Keratinocyte (primary cell): ENCODE data around the gene DIPK1B. TPM values are rescaled to one million over a fixed set of nuclear protein-coding genes. Genes with fewer than 3 reads are reported as not detected.

Source experiments
- DNase-seq: peaks from one replicate; pipeline ENCODE4 v3.0.0-alpha.2; 2011; ENCODE audit warnings: low read depth, missing footprints, low spot score
- FAIRE-seq: peaks from 2 replicates; lab custom pipeline; 2011; peaks lifted over from hg19 to GRCh38; lab: Jason Lieb, UNC
- H2AFZ ChIP-seq: 2 replicates; pipeline ENCODE4 v1.6.0; 2012; ENCODE audit warnings: low read length, control low read depth, inconsistent platforms; ENCODE audit not compliant: control insufficient read depth
- H3K27ac ChIP-seq: 2 replicates; pipeline ENCODE4 v1.5.1; 2011; ENCODE audit warnings: low read length; ENCODE audit not compliant: control insufficient read depth, insufficient read depth
- H3K27me3 ChIP-seq: 3 replicates; pipeline ENCODE4 v1.6.0; 2011; ENCODE audit warnings: low read length; ENCODE audit not compliant: control insufficient read depth, insufficient read depth; ENCODE audit errors: extremely low read depth
- H3K36me3 ChIP-seq, 2 experiments: 2 replicates in 1 of 2; 3 replicates in 1 of 2; pipeline ENCODE4 v1.5.1; 2011; ENCODE audit warnings: low read length in 2 of 2, mild to moderate bottlenecking in 1 of 2; ENCODE audit not compliant: control insufficient read depth in 2 of 2, insufficient read depth in 2 of 2; ENCODE audit errors: extremely low read depth in 1 of 2
- H3K4me1 ChIP-seq: 3 replicates; pipeline ENCODE4 v1.5.1; 2011; ENCODE audit warnings: low read length; ENCODE audit not compliant: control insufficient read depth, insufficient read depth; ENCODE audit errors: extremely low read depth
- H3K4me2 ChIP-seq: 3 replicates; pipeline ENCODE4 v1.6.0; 2011; ENCODE audit warnings: low read depth, low read length; ENCODE audit not compliant: control insufficient read depth, insufficient read depth; ENCODE audit errors: extremely low read depth
- H3K4me3 ChIP-seq, 3 experiments: fragments of 200-600 bp in 1 of 3; sonication (generic) in 1 of 3; 2 replicates in 2 of 3; 3 replicates in 1 of 3; pipeline ENCODE4 v1.5.1; 2011 to 2016; ENCODE audit warnings: low read length in 3 of 3, mild to moderate bottlenecking in 3 of 3, control low read depth in 2 of 3, inconsistent platforms in 1 of 3, low read depth in 1 of 3, mixed read lengths in 1 of 3, mixed run types in 1 of 3, moderate library complexity in 1 of 3; ENCODE audit not compliant: control insufficient read depth in 2 of 3, insufficient read depth in 2 of 3; ENCODE audit errors: extremely low read depth in 1 of 3
- H3K79me2 ChIP-seq: 2 replicates; pipeline ENCODE4 v1.6.0; 2012; ENCODE audit warnings: low read length; ENCODE audit not compliant: control insufficient read depth, insufficient read depth
- H3K9ac ChIP-seq: 3 replicates; pipeline ENCODE4 v1.6.0; 2011; ENCODE audit warnings: low read length; ENCODE audit not compliant: control insufficient read depth, insufficient read depth; ENCODE audit errors: extremely low read depth
- H3K9me1 ChIP-seq: 3 replicates; pipeline ENCODE4 v1.6.0; 2011; ENCODE audit warnings: low read length; ENCODE audit not compliant: control insufficient read depth, insufficient read depth; ENCODE audit errors: extremely low read depth
- H3K9me3 ChIP-seq: 2 replicates; pipeline ENCODE4 v1.5.1; 2012; ENCODE audit warnings: low read depth, low read length; ENCODE audit not compliant: control insufficient read depth
- H4K20me1 ChIP-seq: 3 replicates; pipeline ENCODE4 v1.6.0; 2011; ENCODE audit warnings: low read length; ENCODE audit not compliant: control insufficient read depth, insufficient read depth; ENCODE audit errors: extremely low read depth
- CTCF ChIP-seq, 3 experiments: IDR thresholded peaks in 1 of 3; conservative IDR thresholded peaks in 1 of 3; optimal IDR thresholded peaks in 1 of 3; 2 replicates in 2 of 3; 3 replicates in 1 of 3; pipeline versions ENCODE3 to v1.5.1; 2011; ENCODE audit warnings: low read length in 3 of 3, mild to moderate bottlenecking in 3 of 3, moderate library complexity in 2 of 3, control low read depth in 1 of 3, inconsistent platforms in 1 of 3; ENCODE audit not compliant: insufficient read depth in 2 of 3; ENCODE audit errors: extremely low read depth in 1 of 3
- EZH2 ChIP-seq: IDR thresholded peaks from one replicate; pipeline ENCODE4 v1.6.1; 2012; ENCODE audit warnings: inconsistent platforms, mild to moderate bottlenecking, low read length, moderate library complexity
- dilution Hi-C: fragments of 300-500 bp; cut with MboI; formaldehyde crosslinking; loops from one replicate; pipeline ENCODE4 v1.7.0; 2020; ENCODE audit warnings: low sequenced_read_pairs; ENCODE audit not compliant: extremely low pct_ligation_motif_present
- polyA plus RNA-seq, 5 experiments: library from polyadenylated mRNA; depleted of rRNA in 3 of 5; stranded (reverse) in 3 of 5; stranded (forward) in 1 of 5; unstranded in 1 of 5; fragments of >200 nt; gene quantifications; 1 replicate in 1 of 5; 2 replicates in 3 of 5; 3 replicates in 1 of 5; pipeline versions ENCODE4 v1.2.1 to v1.2.3, GENCODE V29; 2011 to 2012; ENCODE audit warnings: missing spikeins in 2 of 5, low read depth in 1 of 5, low replicate concordance in 1 of 5

Gene DIPK1B
- polyA plus RNA-seq, 1 donor (not counting 4 experiments of a cell fraction or from before 2014, with no cell fraction given), result not detected

- H3K27ac ChIP-seq, result no peak overlapping the region
- H2AFZ ChIP-seq, result no peak overlapping the region
- TF ChIP-seq CTCF (optimal IDR thresholded peaks at IDR 0.05 in 1 of 3, IDR thresholded peaks at IDR 0.05 in 1 of 3, conservative IDR thresholded peaks at IDR 0.05 in 1 of 3; ENCODE audit: extremely low read depth in 1 of 3, insufficient read depth in 2 of 3, low read length in 3 of 3), result no peak
- TF ChIP-seq EZH2, result no peak
- FAIRE-seq (no peak), DNase-seq (no peak)
- no peaks in the 10 kb centered on the region for H3K9me1 ChIP-seq
- H3K4me2 ChIP-seq, result no peak overlapping the region
- H3K36me3 ChIP-seq, result no peaks in the 10 kb centered on the region
- H3K27me3 ChIP-seq, result peaks cover 43% of the 10 kb centered on the region
- H3K9me3 ChIP-seq, result no peaks in the 10 kb centered on the region
- no peaks in the 10 kb centered on the region for H4K20me1 ChIP-seq
- peak overlapping the region in 2 of 3 experiments; percentile 31 to 34 for H3K4me3 ChIP-seq
- no peaks in the 10 kb centered on the region for H3K79me2 ChIP-seq
- no peak overlapping the region for H3K9ac ChIP-seq
- no peaks in the 10 kb centered on the region for H3K4me1 ChIP-seq
- dilution Hi-C loops, result no loop called here
Observed at GRCh38 chr9:136665704-136666371, 46.5 kb upstream of the DIPK1B start.

DNA sequence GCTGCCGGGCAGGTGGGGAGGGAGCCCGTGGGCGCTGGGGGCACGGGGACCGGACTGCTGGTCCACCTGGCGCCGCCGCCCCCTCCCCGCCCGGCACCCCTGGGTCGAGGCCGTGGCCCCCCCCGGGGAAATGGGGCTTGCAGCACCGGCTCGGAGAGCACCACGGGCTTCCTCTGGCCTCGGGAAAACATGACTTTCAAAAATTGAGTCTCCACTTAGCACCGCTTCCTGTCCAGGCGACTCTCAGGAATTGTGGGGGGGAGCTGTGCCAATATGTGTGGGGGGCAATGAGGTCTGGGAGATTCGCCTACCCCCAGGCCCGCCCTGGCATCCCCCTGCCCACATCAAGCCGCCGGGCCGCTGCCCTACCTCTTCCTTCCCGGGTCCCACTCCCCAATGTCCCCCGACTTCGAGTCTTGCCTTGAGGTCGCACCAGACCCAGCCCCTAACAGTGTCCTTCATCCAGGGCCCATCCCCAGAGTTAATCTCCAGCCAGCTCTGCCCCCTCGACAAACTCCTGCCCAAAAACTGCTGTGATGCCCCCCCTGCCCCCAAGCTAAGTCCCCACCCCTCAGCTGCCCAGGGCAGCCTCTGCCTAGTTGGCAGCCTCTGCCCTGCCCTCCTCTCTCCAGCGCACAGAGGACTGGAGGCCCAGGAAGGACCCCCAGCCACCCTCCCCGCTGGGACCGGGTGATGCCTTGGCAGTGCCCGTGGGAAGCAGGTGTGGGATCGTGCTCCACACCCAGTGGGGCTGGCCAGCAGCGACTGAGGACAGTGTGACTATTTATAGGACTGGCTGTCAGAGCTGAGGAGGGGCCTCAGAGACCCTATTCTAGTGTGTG, 45.8 kb upstream of the DIPK1B start:
- Histone ChIP-seq H3K9me3 (no peaks in the 10 kb centered on the region), H4K20me1 (no peaks in the 10 kb centered on the region), H3K79me2 (no peaks in the 10 kb centered on the region), H2AFZ (no peak overlapping the region), H3K4me1 (no peaks in the 10 kb centered on the region), H3K27me3 (peaks cover 43% of the 10 kb centered on the region), H3K36me3 (no peaks in the 10 kb centered on the region), H3K4me3 (peak overlapping the region in 1 of 3 experiments; percentile 26), H3K9ac (no peak overlapping the region), H3K4me2 (no peak overlapping the region), H3K27ac (no peak overlapping the region), H3K9me1 (no peaks in the 10 kb centered on the region)
- dilution Hi-C loops, result no loop called here
- no peak for TF ChIP-seq EZH2
- TF ChIP-seq CTCF (optimal IDR thresholded peaks at IDR 0.05 in 1 of 3, IDR thresholded peaks at IDR 0.05 in 1 of 3, conservative IDR thresholded peaks at IDR 0.05 in 1 of 3; ENCODE audit: extremely low read depth in 1 of 3, insufficient read depth in 2 of 3, low read length in 3 of 3), result no peak
- FAIRE-seq (no peak), DNase-seq (no peak)
